GM12874 (cell line): ENCODE data around the gene PTOV1.

Experiments used
- TF ChIP-seq, protein P1 (sequence below): IDR thresholded peaks from 2 replicates; pipeline ENCODE4 v1.5.1; 2011; ENCODE audit warnings: low read depth, mild to moderate bottlenecking, control low read depth, low read length, moderate library complexity; ENCODE audit not compliant: insufficient read depth

Gene PTOV1

DNA sequence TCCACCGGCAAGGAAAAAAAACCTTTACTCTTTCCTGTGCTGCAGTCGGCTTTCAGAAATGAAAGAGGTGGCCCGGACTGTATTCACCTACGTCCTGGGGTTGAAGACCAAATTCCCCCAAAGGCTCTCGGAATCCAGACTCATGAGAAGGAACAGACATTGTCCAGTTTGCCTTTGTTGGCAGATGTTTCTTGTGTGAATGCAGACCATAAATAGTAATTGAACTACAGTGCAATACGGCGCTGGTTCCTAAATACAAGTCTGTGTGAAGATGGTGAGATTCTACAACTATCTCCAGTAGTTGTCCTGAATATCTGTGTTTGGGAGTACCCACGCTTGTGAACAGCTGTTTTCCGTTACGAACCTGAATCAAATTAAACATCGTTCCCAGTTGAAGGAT, 11.2 kb upstream of the PTOV1 start:
- TF ChIP-seq, protein P1, sequence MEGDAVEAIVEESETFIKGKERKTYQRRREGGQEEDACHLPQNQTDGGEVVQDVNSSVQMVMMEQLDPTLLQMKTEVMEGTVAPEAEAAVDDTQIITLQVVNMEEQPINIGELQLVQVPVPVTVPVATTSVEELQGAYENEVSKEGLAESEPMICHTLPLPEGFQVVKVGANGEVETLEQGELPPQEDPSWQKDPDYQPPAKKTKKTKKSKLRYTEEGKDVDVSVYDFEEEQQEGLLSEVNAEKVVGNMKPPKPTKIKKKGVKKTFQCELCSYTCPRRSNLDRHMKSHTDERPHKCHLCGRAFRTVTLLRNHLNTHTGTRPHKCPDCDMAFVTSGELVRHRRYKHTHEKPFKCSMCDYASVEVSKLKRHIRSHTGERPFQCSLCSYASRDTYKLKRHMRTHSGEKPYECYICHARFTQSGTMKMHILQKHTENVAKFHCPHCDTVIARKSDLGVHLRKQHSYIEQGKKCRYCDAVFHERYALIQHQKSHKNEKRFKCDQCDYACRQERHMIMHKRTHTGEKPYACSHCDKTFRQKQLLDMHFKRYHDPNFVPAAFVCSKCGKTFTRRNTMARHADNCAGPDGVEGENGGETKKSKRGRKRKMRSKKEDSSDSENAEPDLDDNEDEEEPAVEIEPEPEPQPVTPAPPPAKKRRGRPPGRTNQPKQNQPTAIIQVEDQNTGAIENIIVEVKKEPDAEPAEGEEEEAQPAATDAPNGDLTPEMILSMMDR, result no peak

DNA sequence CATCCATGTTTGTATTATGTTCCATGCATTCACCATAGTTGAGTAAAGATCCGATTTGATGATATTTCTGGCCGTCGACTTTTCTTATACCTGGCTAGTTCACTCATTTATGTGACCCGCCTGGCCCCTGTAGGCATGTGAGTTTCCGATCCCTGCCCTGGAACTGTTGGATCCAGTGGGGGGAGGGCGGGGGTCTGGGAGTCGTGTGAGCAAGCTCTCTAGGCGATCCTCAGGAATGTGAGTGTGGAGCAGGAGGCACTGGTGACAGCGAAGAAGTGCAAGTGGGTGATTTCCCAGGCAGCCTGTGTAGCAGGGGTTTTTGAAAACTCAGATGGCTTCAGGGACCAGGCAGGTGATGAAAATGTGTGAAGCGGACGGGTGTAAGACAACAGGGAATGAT, 10.6 kb upstream of the PTOV1 start:
- TF ChIP-seq, protein P1, result no peak

DNA sequence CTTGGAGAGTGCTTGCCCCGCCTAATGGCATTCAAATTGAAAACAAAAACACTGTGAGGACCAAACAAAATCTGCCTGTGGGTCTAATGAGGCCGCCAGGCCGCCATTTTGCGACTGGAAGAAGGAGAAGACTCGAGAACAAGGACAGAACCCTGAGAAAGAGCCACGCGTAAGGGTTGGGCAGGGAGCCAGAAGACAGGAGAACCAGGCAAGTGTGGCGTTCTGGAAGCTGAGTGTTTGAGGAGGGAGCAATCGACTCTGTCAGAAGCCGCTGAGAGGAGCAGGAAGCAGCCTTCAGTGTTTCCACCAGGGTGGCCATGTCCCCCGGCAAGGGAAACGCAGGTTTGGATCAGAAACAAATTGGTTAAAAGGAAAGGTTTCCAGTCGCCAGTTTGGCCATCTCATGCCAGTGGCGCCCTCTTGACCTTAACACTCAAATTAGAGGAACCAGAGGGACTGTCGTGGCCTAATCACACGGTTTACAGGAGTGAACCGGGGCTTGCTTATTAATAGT, 10.2 kb upstream of the PTOV1 start:
- TF ChIP-seq, protein P1, result no peak

DNA sequence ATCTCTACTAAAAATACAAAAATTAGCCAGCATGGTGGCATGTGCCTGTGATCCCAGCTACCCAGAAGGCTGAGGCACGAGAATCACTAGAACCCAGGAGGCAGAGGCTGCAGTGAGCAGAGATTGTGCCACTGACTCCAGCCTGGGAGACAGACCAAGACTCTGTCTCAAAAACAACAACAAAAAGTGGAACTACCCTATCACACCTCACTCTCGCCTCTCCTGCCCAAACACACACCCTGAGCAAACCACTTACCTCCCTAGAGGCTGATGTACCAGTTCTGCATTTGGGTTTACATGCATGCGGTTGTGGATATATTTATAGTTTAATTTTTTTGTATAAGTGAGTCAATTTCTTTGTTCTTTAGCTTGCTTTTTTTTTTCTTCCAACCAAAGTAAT, 7.7 kb upstream of the PTOV1 start:
- TF ChIP-seq, protein P1, result no peak

DNA sequence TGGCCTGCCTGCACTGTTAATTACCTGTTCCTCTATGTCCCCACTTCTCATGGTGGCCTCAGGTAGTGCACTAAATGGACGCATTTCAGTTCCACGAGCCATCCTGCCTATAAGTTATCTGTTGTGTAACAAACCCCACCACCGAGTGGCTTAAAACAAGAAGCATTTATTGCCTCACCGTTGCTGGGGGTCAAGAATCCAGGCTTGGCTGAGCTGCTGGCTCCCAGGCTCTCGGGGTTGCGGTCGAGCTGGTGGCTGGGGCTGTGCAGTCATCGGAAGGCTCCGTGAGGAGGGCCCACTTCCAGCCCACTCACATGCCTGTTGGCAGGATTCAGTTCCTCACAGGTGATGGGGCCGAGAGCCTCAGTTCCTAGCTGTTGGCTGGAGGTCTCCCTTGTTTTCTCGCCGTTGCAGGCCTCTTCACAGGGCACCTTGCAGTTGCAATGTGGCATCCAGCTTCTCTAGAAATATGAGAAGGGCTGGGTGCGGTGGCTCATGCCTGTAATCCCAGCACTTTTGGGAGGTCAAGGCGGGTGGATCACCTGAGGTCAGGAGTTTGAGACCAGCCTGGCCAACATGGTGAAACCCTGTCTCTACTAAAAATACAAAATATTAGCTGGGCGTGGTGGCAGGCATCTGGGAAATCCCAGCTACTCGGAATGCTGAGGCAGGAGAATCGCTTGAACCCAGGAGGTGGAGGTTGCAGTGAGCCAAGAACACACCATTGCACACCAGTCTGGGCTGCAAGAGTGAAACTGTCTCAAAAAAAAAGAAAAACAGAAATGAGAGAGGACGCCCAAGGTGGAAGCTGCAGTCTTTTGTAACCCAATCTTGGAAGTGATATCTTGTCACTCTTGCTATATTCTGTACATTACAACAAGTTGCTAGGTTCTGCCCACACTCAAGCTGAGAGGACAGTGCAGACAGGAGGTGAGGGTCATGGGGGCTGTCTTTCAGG, 6.5 kb upstream of the PTOV1 start:
- TF ChIP-seq, protein P1, result no peak

DNA sequence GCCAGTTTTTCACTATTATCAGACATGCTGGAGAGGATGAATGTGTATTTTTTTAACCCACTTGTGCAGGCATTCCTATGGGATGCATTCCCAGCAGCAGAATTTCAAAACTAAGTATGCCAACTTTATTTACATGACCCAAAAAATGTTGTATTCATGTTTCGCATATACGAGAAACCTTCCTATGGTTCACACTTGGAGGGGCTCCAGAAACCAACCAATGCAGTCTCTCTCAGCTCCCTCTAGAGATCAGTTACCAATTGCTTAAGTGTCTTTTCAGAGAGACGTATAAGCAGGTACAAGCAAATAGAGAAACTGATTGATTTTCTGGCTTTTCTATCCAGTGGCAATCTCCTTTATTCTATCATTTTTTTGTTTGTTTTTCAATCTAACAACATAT, 5.5 kb upstream of the PTOV1 start:
- TF ChIP-seq, protein P1, result no peak

DNA sequence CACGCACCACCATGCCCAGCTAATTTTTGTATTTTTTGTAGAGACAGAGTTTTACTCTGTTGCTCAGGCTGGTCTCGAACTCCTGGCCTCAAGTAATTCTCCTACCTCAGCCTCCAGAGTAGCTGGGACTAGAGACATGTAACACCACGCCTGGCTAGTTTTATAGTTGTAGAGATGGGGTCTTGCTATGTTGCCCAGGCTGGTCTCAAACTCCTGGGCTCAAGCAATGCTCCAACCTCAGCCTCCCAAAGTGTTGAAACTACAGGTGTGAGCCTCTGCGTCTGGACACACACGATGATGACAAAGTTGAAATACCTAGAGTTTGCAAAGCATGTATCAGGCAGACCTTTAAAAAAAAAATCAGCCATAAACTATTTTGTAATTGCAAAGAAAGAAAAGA, 4.6 kb upstream of the PTOV1 start:
- TF ChIP-seq, protein P1, result no peak
